Kidney (tissue), 14 donors: ENCODE results near the gene SORBS1. TPM values are rescaled to one million over a fixed set of nuclear protein-coding genes. Genes with fewer than 3 reads are reported as not detected.

ENCODE experiments used
- DNase-seq, 5 donors: peaks; one replicate each; pipeline ENCODE4 v3.0.0-alpha.2; 2013 to 2020
- FAIRE-seq: peaks from 2 replicates; lab custom pipeline; 2012; peaks lifted over from hg19 to GRCh38; lab: Jason Lieb, UNC
- H3K27ac ChIP-seq, 2 donors: one replicate each; pipeline ENCODE4 v1.7.0; 2013; ENCODE audit warnings: low read depth in 2 of 2, low read length in 2 of 2, inconsistent platforms in 1 of 2
- H3K27me3 ChIP-seq: one replicate; pipeline ENCODE4 v1.7.1; 2013; ENCODE audit warnings: low read length, inconsistent platforms; ENCODE audit not compliant: control insufficient read depth, insufficient read depth
- H3K36me3 ChIP-seq, 3 donors: one replicate each; pipeline versions ENCODE4 v1.7.0 to v1.7.1; 2013; ENCODE audit warnings: low read length in 3 of 3, control low read depth in 1 of 3, inconsistent platforms in 1 of 3; ENCODE audit not compliant: insufficient read depth in 3 of 3, control insufficient read depth in 2 of 3
- H3K4me1 ChIP-seq, 3 donors: one replicate each; pipeline versions ENCODE4 v1.7.0 to v1.7.1; 2013; ENCODE audit warnings: low read length in 3 of 3, inconsistent platforms in 1 of 3, low read depth in 1 of 3; ENCODE audit not compliant: control insufficient read depth in 2 of 3, insufficient read depth in 2 of 3
- H3K4me3 ChIP-seq, 3 donors: one replicate each; pipeline versions ENCODE4 v1.7.0 to v1.8.1; 2013; ENCODE audit warnings: low read length in 3 of 3, control low read depth in 1 of 3, inconsistent platforms in 1 of 3
- H3K9ac ChIP-seq, 3 donors: one replicate each; pipeline versions ENCODE4 v1.7.0 to v1.7.1; 2013; ENCODE audit warnings: low read length in 3 of 3, control low read depth in 1 of 3, inconsistent platforms in 1 of 3
- H3K9me3 ChIP-seq, 3 donors: one replicate each; pipeline versions ENCODE4 v1.7.0 to v1.7.1; 2013; ENCODE audit warnings: low read length in 3 of 3, control low read depth in 1 of 3, inconsistent platforms in 1 of 3; ENCODE audit not compliant: control insufficient read depth in 2 of 3, insufficient read depth in 1 of 3
- CTCF ChIP-seq: IDR thresholded peaks from 3 replicates; pipeline ENCODE4 v1.5.1; 2012; ENCODE audit warnings: mild to moderate bottlenecking, moderate library complexity, borderline replicate concordance; ENCODE audit not compliant: insufficient read depth; ENCODE audit errors: extremely low read depth
- intact Hi-C: fragments of 100-400 bp; cut with DNase I; formaldehyde crosslinking; loops from one replicate; pipeline ENCODE4 v1.11.1; 2022
- polyA plus RNA-seq: library from polyadenylated mRNA; stranded (reverse); fragments of 350-450 nt; fragmentation: Illumina TruSeq; extraction: RNeasy Lipid Tissue Mini Kit (QIAGEN cat#74804); gene quantifications from one replicate; pipeline ENCODE4 v1.2.3, GENCODE V29; 2014; ENCODE audit warnings: low read depth, low replicate concordance; ENCODE audit not compliant: insufficient read depth
- total RNA-seq: library from RNA; stranded (reverse); fragmentation: NEBNext Ultra II Directional; extraction: Animal tissue kit (Norgen Biotek cat#: 25700); gene quantifications from one replicate; pipeline ENCODE4 v1.2.1, GENCODE V29; 2021
- donor health status: control.
- donor health status: control.
- donor health status: control.
- donor health status: control.
- donor health status: control.
- donor health status: DM: yes; HTN: yes; CAD: no.
- donor health status: Normal renal cell carcinoma (clear cell type).

The SORBS1 gene
- total and polyA plus RNA-seq, 2 donors from 2014 or later = 12.2 to 91.7 TPM

- H3K9ac ChIP-seq = no peak overlapping the region
- intact Hi-C loops = no loop called here
- FAIRE-seq (no peak), DNase-seq (no peak)
- no peak overlapping the region for H3K27ac ChIP-seq
- no peaks in the 10 kb centered on the region for H3K36me3 ChIP-seq
- no peaks in the 10 kb centered on the region for H3K4me1 ChIP-seq
- H3K9me3 ChIP-seq = no peaks in the 10 kb centered on the region
- no peaks in the 10 kb centered on the region for H3K27me3 ChIP-seq
- TF ChIP-seq CTCF = no peak
- H3K4me3 ChIP-seq = no peak overlapping the region
Measured at GRCh38 chr10:95574649-95575365, 13.6 kb upstream of the SORBS1 start.

DNA sequence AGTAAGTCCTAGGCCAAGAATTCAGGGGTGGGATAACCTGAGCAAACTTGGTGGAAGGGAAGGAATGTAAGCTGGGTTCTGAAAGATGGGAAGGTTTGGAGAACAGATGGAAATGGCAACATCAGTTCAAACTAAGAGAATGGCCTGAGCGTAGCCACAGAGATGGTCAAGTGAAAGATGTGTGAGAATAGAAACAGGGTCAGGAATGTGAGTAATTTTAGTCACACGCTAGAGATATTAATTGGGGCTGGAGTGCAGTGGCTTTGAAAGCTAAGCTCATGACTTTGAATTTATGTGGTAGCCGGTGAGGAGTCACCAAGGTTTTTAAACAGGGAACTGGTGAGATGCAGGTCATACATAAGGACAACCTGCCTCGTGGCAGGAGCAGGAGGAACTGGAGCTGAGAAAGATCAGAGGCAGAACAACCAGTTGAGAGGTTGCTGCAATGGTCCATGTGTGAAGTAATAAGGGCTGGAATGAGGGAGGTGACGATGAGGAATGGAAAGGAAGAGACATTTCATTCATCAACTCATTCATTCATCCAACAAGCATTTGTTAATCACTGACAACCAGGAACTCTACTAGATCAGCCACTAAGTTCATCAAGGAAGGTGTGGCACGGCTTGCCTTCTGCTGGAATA lies 12.9 kb upstream of the SORBS1 start:
- Histone ChIP-seq H3K9me3 (no peaks in the 10 kb centered on the region), H3K27me3 (no peaks in the 10 kb centered on the region), H3K4me1 (no peaks in the 10 kb centered on the region), H3K36me3 (no peaks in the 10 kb centered on the region), H3K4me3 (no peak overlapping the region), H3K9ac (no peak overlapping the region), H3K27ac (no peak overlapping the region)
- FAIRE-seq (no peak), DNase-seq (no peak)
- intact Hi-C loops = no loop called here
- no peak for TF ChIP-seq CTCF

DNA sequence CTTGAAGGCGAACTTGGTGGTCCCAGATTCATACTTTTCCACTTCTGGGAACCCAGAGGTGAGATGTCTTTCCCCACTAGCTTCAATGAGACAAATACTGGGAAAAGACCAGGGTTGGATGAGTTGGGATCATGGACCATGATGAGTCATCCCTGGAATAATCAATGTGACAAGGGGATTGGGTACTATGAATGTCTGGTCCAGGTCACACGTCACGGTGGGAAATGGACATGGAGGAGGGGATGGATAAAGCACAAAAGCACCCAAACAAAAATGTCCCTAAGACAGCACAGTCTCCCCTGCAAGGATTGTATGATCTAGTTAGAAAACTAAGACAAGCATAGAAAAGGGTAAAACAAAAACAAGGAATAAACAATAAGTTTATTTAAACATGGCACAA lies 12.4 kb upstream of the SORBS1 start:
- H3K36me3 ChIP-seq = no peaks in the 10 kb centered on the region
- no peak for TF ChIP-seq CTCF
- no peaks in the 10 kb centered on the region for H3K27me3 ChIP-seq
- no peaks in the 10 kb centered on the region for H3K4me1 ChIP-seq
- DNase-seq (no peak), FAIRE-seq (no peak)
- no peaks in the 10 kb centered on the region for H3K9me3 ChIP-seq
- intact Hi-C loops = no loop called here
- no peak overlapping the region for H3K27ac ChIP-seq
- H3K9ac ChIP-seq = no peak overlapping the region
- H3K4me3 ChIP-seq = no peak overlapping the region
